ENCODE results near the gene ZNF92. TPM values are rescaled to one million over a fixed set of nuclear protein-coding genes. Genes with fewer than 3 reads are reported as not detected.
"Not testable (repeated sequence)": the region's sequence is repeated elsewhere in the genome, so short reads cannot be mapped to it uniquely, and the experiment has no call there.

ZNF92 gene
- total and polyA plus RNA-seq, 7 donors: 1.1 to 4.4 (median 2.7) TPM

- Histone ChIP-seq H3K4me1 (no peaks in the 10 kb centered on the region), H3K36me3 (ENCODE audit: insufficient read depth in 1 of 2, low read depth in 1 of 2) (no peaks in the 10 kb centered on the region), H3K9me3 (no peaks in the 10 kb centered on the region), H3K27me3 (ENCODE audit: insufficient read depth in 3 of 3, low read length in 2 of 3) (no peaks in the 10 kb centered on the region), H3K4me3 (no peak overlapping the region), H3K27ac (no peak overlapping the region)
- intact Hi-C loops (cut with DNase I): no loop called here
- ATAC-seq: no peak
- DNase-seq: no peak
- TF ChIP-seq, protein P1, sequence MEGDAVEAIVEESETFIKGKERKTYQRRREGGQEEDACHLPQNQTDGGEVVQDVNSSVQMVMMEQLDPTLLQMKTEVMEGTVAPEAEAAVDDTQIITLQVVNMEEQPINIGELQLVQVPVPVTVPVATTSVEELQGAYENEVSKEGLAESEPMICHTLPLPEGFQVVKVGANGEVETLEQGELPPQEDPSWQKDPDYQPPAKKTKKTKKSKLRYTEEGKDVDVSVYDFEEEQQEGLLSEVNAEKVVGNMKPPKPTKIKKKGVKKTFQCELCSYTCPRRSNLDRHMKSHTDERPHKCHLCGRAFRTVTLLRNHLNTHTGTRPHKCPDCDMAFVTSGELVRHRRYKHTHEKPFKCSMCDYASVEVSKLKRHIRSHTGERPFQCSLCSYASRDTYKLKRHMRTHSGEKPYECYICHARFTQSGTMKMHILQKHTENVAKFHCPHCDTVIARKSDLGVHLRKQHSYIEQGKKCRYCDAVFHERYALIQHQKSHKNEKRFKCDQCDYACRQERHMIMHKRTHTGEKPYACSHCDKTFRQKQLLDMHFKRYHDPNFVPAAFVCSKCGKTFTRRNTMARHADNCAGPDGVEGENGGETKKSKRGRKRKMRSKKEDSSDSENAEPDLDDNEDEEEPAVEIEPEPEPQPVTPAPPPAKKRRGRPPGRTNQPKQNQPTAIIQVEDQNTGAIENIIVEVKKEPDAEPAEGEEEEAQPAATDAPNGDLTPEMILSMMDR (IDR thresholded peaks at IDR 0.05): no peak
- WGBS, 3 donors: 89 to 91% (median 90%) methylated on average over 4 of the region's 4 CpGs
Measured at GRCh38 chr7:65342723-65343629, 30.7 kb upstream of the ZNF92 start.

- ATAC-seq; H3K27me3 ChIP-seq (ENCODE audit: insufficient read depth in 3 of 3, low read length in 2 of 3); DNase-seq; H3K36me3 ChIP-seq (ENCODE audit: insufficient read depth in 1 of 2, low read depth in 1 of 2); H3K4me3 ChIP-seq; H3K4me1 ChIP-seq; H3K27ac ChIP-seq; intact Hi-C loops (cut with DNase I); H3K9me3 ChIP-seq: not testable (repeated sequence)
- WGBS, 3 donors: 94 to 95% (median 95%) methylated on average over 4 of the region's 4 CpGs
Measured at GRCh38 chr7:65344541-65344940, 29.1 kb upstream of the ZNF92 start.

- no peak for ATAC-seq
- TF ChIP-seq, protein P1 (IDR thresholded peaks at IDR 0.05): no peak
- no peaks in the 10 kb centered on the region for H3K27me3 ChIP-seq (ENCODE audit: insufficient read depth in 3 of 3, low read length in 2 of 3)
- WGBS, 3 donors: 88 to 90% (median 89%) methylated on average over 4 of the region's 4 CpGs
- intact Hi-C loops (cut with DNase I): no loop called here
- H3K27ac ChIP-seq: no peak overlapping the region
- H3K36me3 ChIP-seq (ENCODE audit: insufficient read depth in 1 of 2, low read depth in 1 of 2): no peaks in the 10 kb centered on the region
- H3K4me1 ChIP-seq: no peaks in the 10 kb centered on the region
- H3K9me3 ChIP-seq: no peaks in the 10 kb centered on the region
- no peak overlapping the region for H3K4me3 ChIP-seq
- DNase-seq: no peak
Measured at GRCh38 chr7:65354263-65354662, 19.4 kb upstream of the ZNF92 start.

GRCh38 chr7:65369843-65370242, 3.8 kb upstream of the ZNF92 start:
- 95 to 98% (median 97%) methylated on average over 3 of the region's 3 CpGs for WGBS, 3 donors
- ATAC-seq: no peak
- H3K4me3 ChIP-seq: no peak overlapping the region

DNA sequence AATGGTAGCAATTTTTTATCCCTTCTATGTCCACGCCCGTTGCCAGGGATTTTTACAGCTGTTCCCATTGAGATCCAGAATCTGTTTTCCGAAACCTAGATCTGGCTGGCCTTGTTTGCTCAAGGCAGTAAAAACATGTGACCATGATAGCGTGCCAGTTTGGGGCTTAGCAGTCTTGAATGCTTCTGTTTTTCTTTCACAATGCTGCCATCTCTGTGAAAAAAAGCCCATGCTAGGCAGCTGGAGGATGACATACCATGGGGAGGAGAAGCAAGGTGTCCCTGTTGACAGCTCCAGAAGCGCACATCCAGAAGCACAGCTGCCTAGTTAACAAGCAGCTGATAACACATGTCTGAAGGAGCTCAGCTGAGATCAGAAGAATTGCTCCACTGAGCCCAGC, 2.2 kb upstream of the ZNF92 start:
- intact Hi-C loops (cut with DNase I): no loop called here
- WGBS, 3 donors: 46 to 60% (median 53%) methylated on average over 5 of the region's 5 CpGs
- ATAC-seq (no peak), DNase-seq (no peak)
- no peaks in the 10 kb centered on the region for H3K27me3 ChIP-seq (ENCODE audit: insufficient read depth in 3 of 3, low read length in 2 of 3)
- peaks cover 13% of the 10 kb centered on the region for H3K4me1 ChIP-seq
- H3K4me3 ChIP-seq: no peak overlapping the region
- no peak overlapping the region for H3K27ac ChIP-seq
- peaks cover 0 to 3% of the 10 kb centered on the region in 2 donors for H3K36me3 ChIP-seq (ENCODE audit: insufficient read depth in 1 of 2, low read depth in 1 of 2)
- no peaks in the 10 kb centered on the region for H3K9me3 ChIP-seq
- TF ChIP-seq, protein P1 (IDR thresholded peaks at IDR 0.05): no peak

More at GRCh38 chr7:65369843-65370242, 3.8 kb upstream of the ZNF92 start:
- TF ChIP-seq, protein P1 (IDR thresholded peaks at IDR 0.05): no peak
- Histone ChIP-seq H3K4me1 (peaks cover 7% of the 10 kb centered on the region), H3K27me3 (ENCODE audit: insufficient read depth in 3 of 3, low read length in 2 of 3) (no peaks in the 10 kb centered on the region), H3K36me3 (ENCODE audit: insufficient read depth in 1 of 2, low read depth in 1 of 2) (no peaks in the 10 kb centered on the region), H3K27ac (no peak overlapping the region), H3K9me3 (no peaks in the 10 kb centered on the region)
- intact Hi-C loops (cut with DNase I): no loop called here
- no peak for DNase-seq

Measured in psoas muscle (tissue), 8 donors.